COLO829 (cell line): ENCODE data around the gene TENM4.
A peak's percentile ranks its signal among the peaks of the same experiment; 100 is the strongest.
"Not testable (repeated sequence)": the region's sequence is repeated elsewhere in the genome, so short reads cannot be mapped to it uniquely, and the experiment has no call there.

Experiments
- DNase-seq: peaks from one replicate; pipeline ENCODE4 v3.0.0; 2012; ENCODE audit warnings: low spot score

The TENM4 gene

GRCh38 chr11:79021601-79022000 is 419.2 kb downstream of the TENM4 start:
- no peak for DNase-seq

- DNase-seq: no peak
These were observed 420.9 kb downstream of the TENM4 start for GRCh38 chr11:79019975-79020374.

- DNase-seq: no peak
These were observed 421.6 kb downstream of the TENM4 start for GRCh38 chr11:79019277-79019676.

GRCh38 chr11:79018371-79018849 is 422.4 kb downstream of the TENM4 start:
- DNase-seq: peak; percentile 57

GRCh38 chr11:79017811-79018210 is 423.0 kb downstream of the TENM4 start:
- no peak for DNase-seq

- DNase-seq: no peak
These were observed 427.3 kb downstream of the TENM4 start for GRCh38 chr11:79013509-79013908.

- no peak for DNase-seq
These were observed 429.5 kb downstream of the TENM4 start for GRCh38 chr11:79011357-79011756.

GRCh38 chr11:79007771-79008402 is 432.9 kb downstream of the TENM4 start:
- DNase-seq: no peak

GRCh38 chr11:79006854-79007253 is 434.0 kb downstream of the TENM4 start:
- no peak for DNase-seq

GRCh38 chr11:78996007-78996406 is 444.8 kb downstream of the TENM4 start:
- DNase-seq: no peak

GRCh38 chr11:78995171-78995570 is 445.7 kb downstream of the TENM4 start:
- DNase-seq: no peak

- no peak for DNase-seq
These were observed 446.9 kb downstream of the TENM4 start for GRCh38 chr11:78993802-78994430.

- DNase-seq: no peak
These were observed 449.1 kb downstream of the TENM4 start for GRCh38 chr11:78991681-78992080.

GRCh38 chr11:78990261-78990660 is 450.6 kb downstream of the TENM4 start:
- DNase-seq: no peak

- no peak for DNase-seq
These were observed 453.1 kb downstream of the TENM4 start for GRCh38 chr11:78987748-78988147.

- no peak for DNase-seq
These were observed 454.5 kb downstream of the TENM4 start for GRCh38 chr11:78986305-78986704.

GRCh38 chr11:78985663-78986062 is 455.2 kb downstream of the TENM4 start:
- no peak for DNase-seq

- no peak for DNase-seq
These were observed 458.4 kb downstream of the TENM4 start for GRCh38 chr11:78982473-78982872.

GRCh38 chr11:78981153-78981552 is 459.7 kb downstream of the TENM4 start:
- DNase-seq: no peak

GRCh38 chr11:78978831-78979230 is 462.0 kb downstream of the TENM4 start:
- DNase-seq: no peak

- not testable (repeated sequence) for DNase-seq
These were observed 463.0 kb downstream of the TENM4 start for GRCh38 chr11:78977848-78978247.

GRCh38 chr11:78977009-78977408 is 463.8 kb downstream of the TENM4 start:
- DNase-seq: no peak

GRCh38 chr11:78975081-78975480 is 465.7 kb downstream of the TENM4 start:
- DNase-seq: no peak

GRCh38 chr11:78973876-78974275 is 467.0 kb downstream of the TENM4 start:
- no peak for DNase-seq
